H1 (cell line): ENCODE results near the gene LCA5. TPM values are rescaled to one million over a fixed set of nuclear protein-coding genes. Genes with fewer than 3 reads are reported as not detected.

ENCODE experiments used
- CBX5 ChIP-seq: fragments of 300-800, 300-1000 bp; sonication (generic); IDR thresholded peaks from 2 replicates; pipeline ENCODE4 v1.7.1; 2016; ENCODE audit warnings: antibody characterized with exemption, low read length, low read depth
- CEBPB ChIP-seq: IDR thresholded peaks from 2 replicates; pipeline ENCODE4 v1.6.1; 2012; ENCODE audit warnings: low read depth, low read length
- CHD7 ChIP-seq: fragments of 300-600 bp; sonication (generic); IDR thresholded peaks from 2 replicates; pipeline ENCODE4 v1.7.1; 2012; ENCODE audit warnings: low read length, moderate library complexity, mild to moderate bottlenecking, inconsistent platforms; ENCODE audit not compliant: insufficient replicate concordance
- E2F6 ChIP-seq: IDR thresholded peaks from 2 replicates; pipeline ENCODE4 v1.6.1; 2012; ENCODE audit warnings: inconsistent platforms
- EGR1 ChIP-seq: IDR thresholded peaks from 2 replicates; pipeline ENCODE4 v1.6.1; 2011; ENCODE audit warnings: low read depth, low read length, borderline replicate concordance
- GTF2F1 ChIP-seq: IDR thresholded peaks from 2 replicates; pipeline ENCODE4 v1.6.1; 2012; ENCODE audit warnings: low read depth, low read length, improper control_type of control experiment, borderline replicate concordance
- HDAC2 ChIP-seq, 2 experiments: fragments of 300-600 bp in 1 of 2; sonication (generic) in 1 of 2; IDR thresholded peaks; 2 replicates each; pipeline ENCODE4 v1.6.1; 2011 to 2012; ENCODE audit warnings: low read depth in 2 of 2, low read length in 2 of 2, mild to moderate bottlenecking in 2 of 2, moderate library complexity in 2 of 2, borderline replicate concordance in 1 of 2, inconsistent platforms in 1 of 2
- KDM1A ChIP-seq: fragments of 200-600, 300-600 bp; sonication (generic); IDR thresholded peaks from 2 replicates; pipeline ENCODE4 v1.7.1; 2016; ENCODE audit warnings: mild to moderate bottlenecking, low read length, borderline replicate concordance
- MAFK ChIP-seq: IDR thresholded peaks from 2 replicates; pipeline ENCODE4 v1.6.1; 2012; ENCODE audit warnings: low read depth, mild to moderate bottlenecking, improper control_type of control experiment, low read length
- PHF8 ChIP-seq: fragments of 200-600 bp; sonication (generic); conservative IDR thresholded peaks from 2 replicates; pipeline ENCODE4 v1.7.1; 2012; ENCODE audit warnings: low read depth, mild to moderate bottlenecking, inconsistent platforms, low read length, moderate library complexity
- POLR2A ChIP-seq, 2 experiments: IDR thresholded peaks; 1 replicate in 1 of 2; 2 replicates in 1 of 2; pipeline ENCODE4 v1.6.1; 2011; ENCODE audit warnings: low read depth in 2 of 2, low read length in 2 of 2, mild to moderate bottlenecking in 2 of 2; ENCODE audit errors: control extremely low read depth in 1 of 2
- SIX5 ChIP-seq: IDR thresholded peaks from 2 replicates; pipeline ENCODE4 v1.6.1; 2011; ENCODE audit warnings: mild to moderate bottlenecking, low read depth, low read length
- polyA plus RNA-seq, 7 experiments: library from polyadenylated mRNA; depleted of rRNA in 3 of 7; stranded (reverse) in 5 of 7; unstranded in 2 of 7; fragments of >200 nt in 5 of 7; fragments of 200-250 nt in 2 of 7; gene quantifications; 1 replicate in 5 of 7; 2 replicates in 1 of 7; 4 replicates in 1 of 7; pipeline versions ENCODE4 v1.2.1 to v1.2.3, GENCODE V29; 2011 to 2013; ENCODE audit warnings: missing spikeins in 2 of 7, mixed read lengths in 2 of 7
- total RNA-seq: library from RNA; stranded (reverse); fragmentation: NEBNext Ultra II Directional; extraction: Animal tissue kit (Norgen Biotek cat#: 25700); gene quantifications from 2 replicates; pipeline ENCODE4 v1.2.1, GENCODE V29; 2021

Gene LCA5
- total and polyA plus RNA-seq, 2 of the 8 experiments (the other 6 are each of a cell fraction or from before 2014, with no cell fraction given) = 0.44 to 3.6 TPM

GRCh38 chr6:79438030-79438429 is 99.2 kb downstream of the LCA5 start (continued):
- no peak for TF ChIP-seq CHD7
- no peak for TF ChIP-seq PHF8
- TF ChIP-seq CBX5 = no peak
- no peak for TF ChIP-seq E2F6
- no peak for TF ChIP-seq CEBPB
- no peak for TF ChIP-seq EGR1
- TF ChIP-seq KDM1A = no peak
- no peak for TF ChIP-seq POLR2A (IDR thresholded peaks at IDR 0.05; ENCODE audit: control extremely low read depth in 1 of 2, low read depth in 2 of 2, low read length in 2 of 2)
- no peak for TF ChIP-seq MAFK
- TF ChIP-seq HDAC2 (IDR thresholded peaks at IDR 0.05; ENCODE audit: borderline replicate concordance in 1 of 2, low read depth in 2 of 2, low read length in 2 of 2) = no peak
- TF ChIP-seq GTF2F1 = no peak
- TF ChIP-seq SIX5 = no peak
